Measurements from ENCODE around the gene TMEFF2.

Gene TMEFF2

GRCh38 chr2:192159208-192159607, 35.5 kb downstream of the TMEFF2 start:
- FAIRE-seq (no peak), DNase-seq (ENCODE audit: insufficient read length, low spot score) (no peak)
- TF ChIP-seq, protein P1, sequence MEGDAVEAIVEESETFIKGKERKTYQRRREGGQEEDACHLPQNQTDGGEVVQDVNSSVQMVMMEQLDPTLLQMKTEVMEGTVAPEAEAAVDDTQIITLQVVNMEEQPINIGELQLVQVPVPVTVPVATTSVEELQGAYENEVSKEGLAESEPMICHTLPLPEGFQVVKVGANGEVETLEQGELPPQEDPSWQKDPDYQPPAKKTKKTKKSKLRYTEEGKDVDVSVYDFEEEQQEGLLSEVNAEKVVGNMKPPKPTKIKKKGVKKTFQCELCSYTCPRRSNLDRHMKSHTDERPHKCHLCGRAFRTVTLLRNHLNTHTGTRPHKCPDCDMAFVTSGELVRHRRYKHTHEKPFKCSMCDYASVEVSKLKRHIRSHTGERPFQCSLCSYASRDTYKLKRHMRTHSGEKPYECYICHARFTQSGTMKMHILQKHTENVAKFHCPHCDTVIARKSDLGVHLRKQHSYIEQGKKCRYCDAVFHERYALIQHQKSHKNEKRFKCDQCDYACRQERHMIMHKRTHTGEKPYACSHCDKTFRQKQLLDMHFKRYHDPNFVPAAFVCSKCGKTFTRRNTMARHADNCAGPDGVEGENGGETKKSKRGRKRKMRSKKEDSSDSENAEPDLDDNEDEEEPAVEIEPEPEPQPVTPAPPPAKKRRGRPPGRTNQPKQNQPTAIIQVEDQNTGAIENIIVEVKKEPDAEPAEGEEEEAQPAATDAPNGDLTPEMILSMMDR (IDR thresholded peaks at IDR 0.05; ENCODE audit: insufficient read depth, missing control alignments), result no peak

DNA sequence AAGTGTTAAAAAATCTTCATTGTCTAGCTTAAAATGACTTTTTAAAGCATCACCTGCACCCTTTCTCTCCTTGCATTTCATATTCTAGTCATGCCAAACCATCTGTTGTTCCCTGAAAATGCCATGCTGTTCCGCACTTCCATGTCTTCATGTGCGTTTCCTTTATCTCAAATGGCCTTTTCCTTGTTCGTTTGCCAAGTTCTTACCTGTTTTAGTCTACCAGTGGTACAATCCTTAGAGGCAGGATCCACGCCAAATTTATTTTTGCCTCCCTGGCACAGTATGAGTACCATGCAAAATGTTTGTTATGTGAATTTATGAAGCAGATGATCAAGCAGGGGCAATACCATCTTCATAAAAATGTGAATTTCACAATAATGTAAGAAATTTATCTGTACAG, 37.0 kb downstream of the TMEFF2 start:
- FAIRE-seq (no peak), DNase-seq (ENCODE audit: insufficient read length, low spot score) (no peak)
- TF ChIP-seq, protein P1 (IDR thresholded peaks at IDR 0.05; ENCODE audit: insufficient read depth, missing control alignments), result no peak

DNA sequence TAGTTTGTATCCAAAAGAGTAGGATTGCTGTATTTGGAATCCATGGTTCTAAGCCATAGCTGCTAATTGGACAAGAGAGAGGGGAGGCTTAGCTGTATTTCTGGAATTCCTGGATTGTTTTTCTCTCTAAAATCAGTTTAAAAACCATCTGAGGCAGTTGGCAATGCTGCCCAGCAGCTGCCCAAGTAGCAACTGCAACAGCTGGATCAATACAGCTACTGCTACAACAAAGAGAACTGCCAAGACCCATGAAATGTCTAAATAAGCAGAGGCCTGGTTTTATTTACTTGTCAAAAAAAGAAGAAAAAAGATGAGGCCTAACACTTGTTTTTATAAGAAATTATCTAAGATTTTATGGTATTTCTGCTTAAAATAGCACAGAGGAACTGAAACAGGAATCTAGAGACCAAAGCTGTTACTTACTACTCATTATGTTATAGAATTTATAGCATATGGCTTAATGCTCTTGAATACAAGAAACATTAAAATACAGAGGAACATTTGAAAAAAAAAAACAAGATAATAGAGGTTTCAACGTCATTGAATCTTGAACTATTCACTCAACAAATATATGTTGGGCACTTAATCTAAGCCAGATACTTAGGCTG, 39.1 kb downstream of the TMEFF2 start:
- FAIRE-seq (no peak), DNase-seq (ENCODE audit: insufficient read length, low spot score) (no peak)
- TF ChIP-seq, protein P1 (IDR thresholded peaks at IDR 0.05; ENCODE audit: insufficient read depth, missing control alignments), result no peak

DNA sequence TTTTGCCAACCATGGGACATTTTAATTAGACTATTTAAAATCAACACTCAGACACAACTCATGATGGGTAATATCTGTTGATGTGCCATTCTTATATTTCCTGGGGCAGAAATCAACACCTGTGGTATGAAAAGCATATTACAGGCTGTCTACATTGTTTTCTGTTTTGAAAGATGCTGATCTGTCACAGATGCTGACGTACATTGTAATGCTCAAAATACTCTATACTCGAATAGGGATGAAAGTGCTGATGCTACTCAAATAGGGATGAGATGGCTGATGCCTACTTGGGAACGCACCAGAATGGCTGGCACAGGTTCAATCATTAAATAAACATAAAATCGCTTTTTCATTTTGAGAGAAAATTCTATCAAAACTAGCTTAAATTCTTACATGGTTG, 41.2 kb downstream of the TMEFF2 start:
- FAIRE-seq, result no peak
- no peak for DNase-seq (ENCODE audit: insufficient read length, low spot score)
- TF ChIP-seq, protein P1 (IDR thresholded peaks at IDR 0.05; ENCODE audit: insufficient read depth, missing control alignments), result no peak

GRCh38 chr2:192151853-192152252, 42.9 kb downstream of the TMEFF2 start:
- TF ChIP-seq, protein P1 (IDR thresholded peaks at IDR 0.05; ENCODE audit: insufficient read depth, missing control alignments), result no peak
- no peak for DNase-seq (ENCODE audit: insufficient read length, low spot score)
- FAIRE-seq, result no peak

- FAIRE-seq (no peak), DNase-seq (ENCODE audit: insufficient read length, low spot score) (no peak)
Measured at GRCh38 chr2:192150166-192150565, 44.6 kb downstream of the TMEFF2 start.

More at GRCh38 chr2:192150166-192150565, 44.6 kb downstream of the TMEFF2 start:
- TF ChIP-seq, protein P1 (IDR thresholded peaks at IDR 0.05; ENCODE audit: insufficient read depth, missing control alignments), result no peak
